Measurements from ENCODE around the gene CLNK.

The CLNK gene

DNA sequence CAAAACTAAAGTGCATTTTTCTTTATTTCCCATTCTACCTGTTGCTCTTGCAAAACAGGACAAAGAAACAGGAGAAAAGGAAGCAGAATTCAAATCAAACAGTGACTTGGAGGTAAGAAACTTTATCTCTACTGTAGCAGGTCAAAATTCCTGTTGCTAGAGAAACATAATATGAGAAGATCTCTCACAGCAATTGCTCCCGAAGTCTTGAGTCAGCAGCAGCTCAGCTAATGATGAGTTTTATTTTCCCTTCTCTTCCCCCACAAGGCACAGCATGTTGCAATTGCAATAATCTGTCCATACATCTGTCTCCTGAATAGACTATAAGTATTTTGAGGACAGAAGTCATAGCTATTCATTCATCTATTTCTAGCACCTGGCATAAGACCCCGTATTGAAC, 112.7 kb downstream of the CLNK start:
- no peak for DNase-seq

DNA sequence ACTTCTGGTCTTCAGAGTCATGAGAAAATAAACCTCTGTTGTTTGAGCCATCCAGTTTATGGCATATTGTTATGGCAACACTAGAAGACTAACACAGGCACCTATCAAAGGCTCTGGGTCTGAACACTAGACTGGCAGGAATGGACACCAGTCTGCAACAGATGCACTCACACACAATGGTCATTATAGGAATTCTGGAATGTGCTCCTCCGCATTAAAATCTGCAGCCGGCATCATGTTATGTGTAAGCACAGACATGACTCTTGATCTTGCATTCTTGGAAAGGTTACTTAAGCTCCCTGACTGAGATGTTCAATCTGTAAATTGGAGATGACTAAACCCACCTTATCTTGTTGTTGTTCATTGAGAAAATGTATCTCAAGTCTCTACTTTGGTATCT, 115.1 kb downstream of the CLNK start:
- no peak for DNase-seq

GRCh38 chr4:10567766-10568165, 116.8 kb downstream of the CLNK start:
- DNase-seq: no peak

DNA sequence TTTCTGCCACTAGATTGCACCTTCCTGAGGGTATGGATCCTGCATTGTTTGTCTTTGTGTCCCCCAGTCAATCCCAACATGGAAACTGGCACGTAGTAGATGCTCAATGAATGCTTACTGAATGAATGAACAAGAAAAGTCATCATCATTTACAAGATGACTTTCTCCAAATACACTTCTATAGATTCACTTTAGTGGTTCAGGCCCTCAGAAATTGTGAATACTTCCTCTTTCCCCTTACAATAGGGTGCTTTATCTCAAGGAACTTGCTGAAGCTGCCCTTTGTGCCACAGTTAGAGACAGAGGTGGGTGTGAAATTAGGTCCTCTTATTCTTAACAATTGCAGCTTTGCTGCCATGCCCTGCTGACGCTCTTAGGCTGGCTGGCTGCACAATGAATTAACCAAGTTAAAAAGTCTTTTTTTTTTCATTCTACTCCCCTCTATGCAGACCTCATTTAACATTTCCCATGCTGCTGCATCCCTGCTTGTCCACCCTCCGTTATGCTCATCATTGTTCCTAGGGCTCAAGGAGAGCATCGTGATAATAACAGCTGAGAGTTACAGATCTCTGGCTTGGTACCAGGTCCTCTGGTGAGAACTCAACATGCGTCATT, 119.3 kb downstream of the CLNK start:
- no peak for DNase-seq

DNA sequence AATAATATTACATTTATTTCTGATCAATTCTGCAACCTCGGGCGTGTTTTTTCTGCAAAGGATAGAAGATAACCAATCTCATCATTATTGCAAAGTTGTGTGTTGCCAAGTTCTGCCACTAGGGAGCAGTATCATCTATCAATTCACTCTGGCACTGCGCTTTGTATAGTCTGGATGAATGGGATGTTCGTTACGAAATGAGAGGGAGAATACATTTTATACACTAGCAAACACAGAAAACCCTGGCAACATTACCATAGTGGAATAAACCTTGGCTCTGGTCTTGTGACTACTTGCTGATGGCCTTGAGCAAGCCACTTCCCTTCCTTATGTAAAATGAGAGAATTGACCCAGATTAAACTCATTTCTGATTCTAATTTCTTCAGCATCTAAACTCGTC, 129.9 kb downstream of the CLNK start:
- peak; percentile 19 for DNase-seq

DNA sequence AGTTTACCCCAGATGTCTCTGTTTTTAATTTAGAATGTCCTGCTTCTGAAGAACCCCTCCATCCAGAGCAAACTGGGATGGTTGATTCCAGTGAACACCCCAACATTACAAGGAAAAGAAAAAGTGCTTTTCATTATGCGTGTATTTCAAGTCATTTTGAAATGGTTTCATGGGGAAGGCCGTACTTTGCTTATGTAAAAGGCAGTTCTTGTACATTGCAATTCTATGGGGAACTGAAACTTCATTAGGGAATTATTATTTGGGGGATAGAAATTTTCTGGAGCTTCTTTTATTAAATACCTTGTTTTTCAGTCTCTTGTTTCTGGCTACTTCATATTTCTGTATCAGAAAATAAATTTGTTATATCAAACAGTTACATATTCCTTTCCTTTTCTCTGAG, 130.4 kb downstream of the CLNK start:
- no peak for DNase-seq

DNA sequence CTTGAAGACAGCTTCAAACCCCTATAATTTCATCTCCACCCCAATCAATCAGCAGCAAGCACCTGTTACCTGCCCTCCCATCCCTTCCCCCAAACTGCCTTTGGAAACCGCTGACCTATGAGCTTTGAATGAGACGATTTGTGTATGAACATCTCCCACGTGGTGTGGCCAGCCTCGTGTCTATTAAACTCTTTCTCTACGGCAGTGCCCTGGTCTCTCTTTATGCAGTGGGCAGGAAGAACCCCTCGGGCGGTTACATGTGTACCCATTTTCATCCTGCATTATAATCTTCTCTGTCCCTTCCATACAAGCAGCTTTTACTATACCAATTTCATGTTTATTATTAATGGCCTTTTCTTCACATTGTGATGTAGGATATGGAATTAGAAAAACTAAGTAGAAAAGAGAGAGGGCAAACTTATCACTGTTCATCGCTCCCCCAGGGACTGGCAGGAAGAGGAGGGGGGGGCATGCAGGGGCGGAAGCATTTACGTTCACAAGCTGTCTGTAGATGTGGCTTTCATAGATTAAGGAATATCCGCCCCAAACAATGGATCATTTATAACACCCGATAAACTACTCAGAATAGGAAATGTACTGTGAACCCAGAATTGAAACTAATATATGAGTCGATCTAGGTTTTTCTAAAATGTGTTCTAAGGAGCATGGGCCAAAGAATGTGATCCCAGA, 131.8 kb downstream of the CLNK start:
- DNase-seq: no peak

- no peak for DNase-seq
Measured at GRCh38 chr4:10535912-10536311, 148.7 kb downstream of the CLNK start.

GRCh38 chr4:10534820-10535219, 149.7 kb downstream of the CLNK start:
- DNase-seq: no peak

DNA sequence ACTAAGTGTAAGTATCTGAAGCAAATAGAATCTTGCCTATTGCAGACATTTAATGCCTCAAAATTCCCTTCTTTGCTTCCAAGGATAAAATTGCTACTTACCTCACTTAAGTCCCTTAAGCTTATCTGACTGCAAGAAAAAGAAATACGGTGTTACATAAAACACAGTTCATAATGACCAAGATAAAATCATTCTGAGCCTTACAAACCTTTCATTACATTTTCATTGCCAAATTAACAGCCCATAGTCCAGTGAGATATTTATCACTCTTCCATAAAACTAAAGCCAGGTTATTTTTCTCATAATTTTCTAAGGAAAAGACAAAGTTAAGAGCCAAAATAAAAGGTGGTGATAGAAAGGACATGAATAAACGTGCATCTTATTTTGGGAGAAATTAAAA, 152.4 kb downstream of the CLNK start:
- DNase-seq: no peak

DNA sequence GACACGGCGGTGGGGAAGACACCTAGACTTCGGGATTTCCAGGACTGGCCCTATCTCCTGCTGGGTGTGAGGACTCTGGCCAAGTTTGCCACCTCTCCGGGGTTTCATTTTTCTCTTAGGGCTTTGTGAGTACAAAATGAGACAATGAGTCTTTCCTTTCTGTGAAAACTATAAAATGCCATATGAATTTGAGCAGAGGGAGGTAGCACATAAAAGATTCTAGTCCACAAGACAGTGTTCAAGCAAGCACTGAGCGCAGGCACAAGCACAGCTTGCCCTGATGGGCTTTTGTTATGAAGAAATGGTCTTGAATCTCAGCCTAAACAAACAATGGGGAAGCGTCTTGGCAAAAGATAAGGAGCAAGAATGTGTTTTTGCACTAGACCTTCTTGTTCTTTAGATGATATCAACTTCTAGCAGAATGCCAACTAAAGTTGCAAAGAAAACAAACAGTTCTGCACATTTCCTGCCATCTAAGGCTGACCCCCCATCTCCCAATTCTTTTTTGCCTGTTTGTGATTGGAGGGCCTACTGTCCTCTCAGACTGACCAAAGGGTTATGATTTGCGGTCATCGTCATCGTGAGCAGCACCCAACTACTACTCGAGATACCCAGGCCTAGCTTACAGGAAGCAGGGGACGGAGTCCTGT, 154.3 kb downstream of the CLNK start:
- no peak for DNase-seq

DNA sequence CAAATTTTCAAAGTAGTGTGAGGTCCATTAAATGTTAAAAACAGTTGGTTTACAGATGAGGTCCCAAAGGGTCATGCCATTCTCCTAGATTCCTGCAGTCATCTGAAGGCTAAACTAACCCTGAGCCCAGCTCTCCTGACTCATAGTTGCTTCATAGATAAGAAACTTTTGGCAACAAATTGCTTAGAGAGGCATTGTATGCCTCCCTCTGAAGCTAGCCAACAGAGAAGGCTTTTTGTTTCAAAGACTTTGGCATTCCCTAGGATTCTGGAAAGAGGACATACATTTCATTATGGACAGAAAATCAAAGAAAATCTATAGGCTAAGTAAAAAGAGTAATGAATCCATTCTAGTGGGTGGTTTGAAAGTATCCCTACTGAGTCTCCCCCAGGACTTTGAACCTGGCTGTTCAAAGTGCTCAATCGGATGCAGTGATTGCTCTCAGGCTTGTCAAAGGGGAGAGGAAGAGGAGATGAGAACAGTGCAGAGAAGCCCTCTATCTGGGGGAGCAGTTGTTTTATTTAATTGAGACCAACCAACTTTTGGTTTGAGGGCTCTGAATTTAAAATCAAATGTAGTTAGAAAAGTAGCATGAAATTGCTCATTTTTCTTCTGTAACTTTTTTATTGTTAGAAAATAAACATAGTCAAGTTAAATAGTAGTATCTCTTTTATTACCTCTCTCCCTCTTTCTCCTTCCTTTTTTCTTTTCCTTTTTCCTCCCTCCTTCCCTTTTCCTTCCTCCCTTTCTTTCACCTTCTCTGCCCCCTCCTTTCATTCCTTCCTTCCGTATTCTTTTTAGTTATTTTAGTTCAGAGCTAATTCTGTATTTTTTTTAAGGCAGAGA, 155.1 kb downstream of the CLNK start:
- no peak for DNase-seq

DNA sequence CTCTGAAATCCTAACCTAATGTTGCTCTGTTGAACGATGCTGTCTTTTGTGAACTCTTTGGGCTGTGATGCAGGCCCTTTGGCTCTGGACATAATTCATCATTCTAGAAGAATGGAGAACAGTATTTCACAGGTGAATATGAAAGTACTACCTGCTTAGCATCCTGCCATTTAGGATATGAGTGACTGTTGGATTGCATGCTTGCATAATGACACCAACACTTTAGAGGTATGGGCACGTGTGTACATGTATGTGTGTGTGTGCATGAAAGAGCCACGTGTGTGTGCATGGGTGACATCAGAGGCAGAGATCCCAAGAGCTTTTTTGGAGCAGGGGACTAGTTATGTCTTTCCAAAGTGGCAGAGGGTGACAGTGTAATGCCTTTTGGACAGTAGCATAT, 157.1 kb downstream of the CLNK start:
- DNase-seq: no peak

DNA sequence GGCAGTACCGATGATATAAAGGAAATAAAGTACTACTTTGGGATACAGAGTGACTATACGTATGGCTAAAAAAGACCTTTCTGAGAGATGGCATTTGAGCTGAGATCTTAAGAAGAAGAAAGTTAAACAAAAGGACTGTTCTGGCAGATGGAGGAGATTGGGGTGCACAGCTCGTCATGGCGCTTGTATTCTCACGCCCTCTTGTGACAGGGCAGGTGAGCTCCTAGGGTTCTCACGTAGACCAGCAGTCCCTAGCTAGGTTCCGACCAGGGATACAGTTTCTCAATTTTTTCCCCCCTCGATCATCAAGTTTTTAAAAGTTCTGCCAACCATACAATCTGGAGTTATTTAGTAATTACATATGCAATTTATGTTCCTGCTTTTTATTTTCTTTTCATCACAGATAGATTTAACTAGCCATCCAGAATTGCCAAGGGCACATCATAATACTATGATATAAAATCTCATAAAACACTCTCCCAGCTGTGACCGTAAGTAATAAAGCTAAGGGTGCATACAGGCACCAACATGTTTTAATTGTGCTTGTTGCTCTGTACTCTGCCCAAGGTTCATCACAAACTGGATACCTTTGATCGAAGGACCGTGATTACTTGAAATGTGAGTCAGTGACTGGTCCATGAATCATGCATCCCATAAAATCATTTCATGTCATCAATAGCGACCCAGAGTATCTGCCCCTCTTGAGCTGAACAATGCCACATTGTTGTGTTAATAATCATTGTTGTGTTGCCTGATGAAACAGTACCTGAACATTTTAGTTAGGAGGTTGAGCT, 157.9 kb downstream of the CLNK start:
- no peak for DNase-seq

DNA sequence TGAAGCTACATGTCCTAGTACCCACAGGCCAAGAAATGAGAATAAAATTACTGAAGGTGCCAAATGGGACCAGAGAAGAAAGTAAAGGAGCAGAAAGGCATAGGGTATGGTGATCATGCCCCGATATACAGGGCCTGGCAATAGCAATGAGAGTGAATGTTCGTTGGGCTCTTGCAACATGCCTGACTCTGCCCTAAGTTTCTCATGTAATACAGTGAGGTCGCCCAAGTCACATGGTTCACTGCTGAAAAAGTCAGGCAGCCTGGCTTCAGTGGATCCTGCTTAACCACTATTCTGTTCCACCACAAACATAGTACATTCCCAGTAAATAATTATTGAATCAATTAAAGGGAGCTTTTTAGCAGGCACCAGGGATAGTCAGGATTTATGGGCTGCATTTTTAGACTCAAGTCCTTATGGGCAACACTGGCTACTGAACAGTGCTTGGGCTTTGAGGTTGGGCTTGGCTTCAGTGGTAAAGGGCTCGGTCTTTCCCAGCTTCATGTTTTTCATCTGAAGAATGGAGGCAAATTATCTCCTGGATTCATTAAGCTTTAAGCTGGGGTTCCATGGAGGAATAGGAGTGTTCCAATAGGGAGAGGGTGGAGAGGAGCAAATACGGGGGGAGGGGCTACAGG, 160.3 kb downstream of the CLNK start:
- no peak for DNase-seq

DNA sequence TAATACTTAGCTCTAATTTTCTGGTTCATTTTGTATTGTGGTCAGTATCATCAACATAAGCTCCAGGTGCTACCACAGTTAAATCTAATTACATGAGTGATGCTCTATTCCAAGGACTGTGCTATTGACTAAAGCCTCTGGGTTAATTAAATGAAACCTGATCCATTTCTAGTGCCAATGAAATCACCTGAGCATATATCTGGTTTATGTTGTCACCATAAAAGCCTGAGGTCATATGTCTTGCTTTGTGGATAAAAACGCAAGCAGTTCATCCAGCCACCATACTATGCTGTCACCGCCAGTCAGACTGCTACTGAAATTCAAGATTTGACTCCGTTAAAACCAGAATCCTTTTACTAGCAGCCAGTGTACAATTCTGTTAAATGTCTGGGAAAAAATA, 163.1 kb downstream of the CLNK start:
- DNase-seq: no peak

GRCh38 chr4:10509733-10510132, 174.8 kb downstream of the CLNK start:
- no peak for DNase-seq

DNA sequence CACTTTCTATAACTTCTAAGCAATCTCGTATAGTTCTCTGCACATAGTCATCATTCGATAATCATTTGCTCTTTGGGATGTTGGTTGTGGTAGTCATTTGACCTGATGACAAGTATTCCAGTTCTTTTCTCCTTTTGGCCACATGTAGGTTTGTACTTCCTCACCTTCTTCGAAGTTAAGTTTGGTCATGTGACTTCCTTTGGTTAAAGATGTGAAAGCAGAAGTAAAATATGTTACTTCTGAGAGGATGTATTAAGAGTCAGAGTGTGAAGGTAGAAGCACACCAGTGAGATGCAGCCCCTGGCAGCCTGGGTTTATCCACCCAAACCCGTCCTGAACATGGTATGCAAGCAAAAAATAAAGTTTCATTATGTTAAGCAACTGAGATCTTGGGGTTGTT, 178.5 kb downstream of the CLNK start:
- DNase-seq: no peak

DNA sequence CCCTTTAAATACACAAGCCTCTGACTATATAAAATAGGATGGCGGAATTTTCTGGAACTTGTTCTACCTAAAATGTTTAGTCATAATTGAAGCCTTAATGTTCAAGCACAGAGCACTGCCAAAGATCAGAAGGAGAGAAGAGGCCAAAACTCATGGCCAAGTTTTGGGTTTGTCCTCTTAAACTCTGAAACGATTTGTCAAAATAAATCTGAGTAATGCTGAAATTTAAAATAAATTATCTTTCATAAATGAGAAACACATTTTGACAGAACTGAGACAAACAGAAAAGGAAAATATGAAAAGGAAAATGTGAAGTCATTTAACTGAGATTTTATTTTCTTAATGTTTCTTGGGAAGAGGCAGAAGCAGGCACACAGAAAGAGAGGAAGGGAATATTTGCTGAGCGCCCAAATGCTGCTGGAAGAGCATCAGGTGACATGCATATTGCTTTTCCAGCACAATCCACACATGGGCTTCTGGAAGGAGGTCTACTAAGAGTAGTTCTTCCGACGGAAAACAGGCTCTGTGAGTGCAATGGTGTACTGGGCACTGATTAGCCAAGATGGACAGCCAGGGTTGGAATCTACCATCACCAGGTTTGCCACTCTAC, 179.9 kb downstream of the CLNK start:
- DNase-seq: no peak

- DNase-seq: no peak
Measured at GRCh38 chr4:10502717-10503116, 181.9 kb downstream of the CLNK start.

- no peak for DNase-seq
Measured at GRCh38 chr4:10500776-10501175, 183.8 kb downstream of the CLNK start.

GRCh38 chr4:10496200-10496599, 188.4 kb downstream of the CLNK start:
- no peak for DNase-seq
